Fibroblast of skin of left biceps (primary cell): ENCODE data around the gene TMEM266.

Experiments
- DNase-seq, 2 experiments: peaks; one replicate each; pipeline ENCODE4 v3.0.0-alpha.2; 2013; ENCODE audit warnings: low read depth in 2 of 2

Gene TMEM266

DNA sequence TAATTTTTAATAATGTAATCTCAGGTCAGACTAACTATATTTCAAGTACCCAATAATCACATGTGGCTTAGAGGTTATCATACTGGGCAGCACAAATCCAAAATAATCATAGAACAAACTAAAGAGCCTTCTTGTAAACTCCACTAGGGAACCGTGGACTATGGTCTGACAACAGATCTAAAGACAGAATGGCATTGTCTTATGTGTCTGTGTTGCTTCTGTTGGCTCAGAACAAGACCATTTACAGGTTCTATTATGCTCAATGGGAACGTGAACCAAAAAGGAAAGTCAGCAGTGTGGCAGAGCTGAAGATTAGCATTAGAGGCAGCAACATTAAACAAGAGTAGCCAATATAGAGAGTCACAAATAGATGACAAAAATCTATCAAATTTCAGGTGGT, 176.6 kb downstream of the TMEM266 start:
- no peak for DNase-seq

GRCh38 chr15:76239786-76240185, 180.0 kb downstream of the TMEM266 start:
- DNase-seq, result no peak

GRCh38 chr15:76245072-76245610, 185.4 kb downstream of the TMEM266 start:
- DNase-seq, result no peak

DNA sequence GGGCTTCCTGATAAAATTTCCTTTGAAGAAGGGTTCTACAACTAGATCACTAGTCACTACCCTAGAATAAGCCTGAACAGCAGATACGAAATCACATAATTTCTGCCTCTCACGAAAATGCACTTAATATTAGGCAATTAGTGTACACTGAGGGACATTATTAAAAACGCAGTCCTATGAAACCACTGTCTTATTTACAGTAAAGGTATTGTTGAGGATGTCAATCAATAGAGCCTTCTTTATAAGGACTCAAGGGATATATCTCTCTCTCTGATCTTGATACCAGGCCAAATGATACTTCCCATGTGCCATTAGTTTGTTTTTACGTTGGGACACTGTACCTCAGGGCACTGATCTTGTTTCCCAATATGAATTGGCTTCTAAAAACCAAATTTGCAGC, 191.9 kb downstream of the TMEM266 start:
- DNase-seq, result no peak

- DNase-seq, result no peak
Measured at GRCh38 chr15:76252249-76252648, 192.5 kb downstream of the TMEM266 start.

DNA sequence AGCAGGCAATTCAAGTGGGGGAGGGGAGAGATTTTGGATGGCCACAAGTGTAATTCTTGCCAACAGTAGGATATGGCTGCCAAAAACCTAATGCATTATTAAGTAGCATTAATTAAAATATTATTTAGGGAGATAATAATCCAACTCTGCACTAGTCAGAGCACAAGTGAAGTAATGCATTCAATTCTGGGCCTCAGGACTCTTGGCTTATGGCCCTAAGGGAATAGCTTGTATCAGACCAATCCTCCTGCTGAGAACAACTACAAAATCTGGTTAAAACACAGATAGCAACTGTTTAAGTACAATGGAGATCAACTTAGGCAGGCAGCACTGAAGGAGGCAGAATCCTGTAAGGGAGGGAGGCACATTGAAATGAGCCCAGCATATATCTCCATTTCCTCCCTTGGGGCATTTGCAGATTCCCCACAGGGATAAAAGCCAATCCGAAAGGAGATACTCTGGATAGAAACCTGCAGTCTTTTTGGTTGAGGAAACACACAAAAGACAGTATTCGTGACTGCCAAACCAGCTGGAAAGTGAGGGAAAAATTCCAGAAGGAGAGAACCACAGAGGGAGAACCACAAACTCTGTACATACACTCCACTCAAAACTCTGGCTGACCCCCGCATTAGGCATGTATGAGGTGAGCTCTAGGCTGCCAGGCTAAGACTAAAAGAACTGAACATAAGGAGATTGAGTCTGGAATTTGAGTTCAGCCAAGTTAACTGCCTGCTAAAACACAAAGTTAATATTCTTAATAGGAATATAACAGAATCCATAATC, 194.1 kb downstream of the TMEM266 start:
- no peak for DNase-seq
